HG02970 (cell line): ENCODE results near the gene S100A8.
"Not testable (repeated sequence)": the region's sequence is repeated elsewhere in the genome, so short reads cannot be mapped to it uniquely, and the experiment has no call there.

ENCODE experiments used
- ATAC-seq: cut with Tn5 transposase; IDR thresholded peaks from one replicate; pipeline ENCODE4 v1.9.1; 2021; ENCODE audit warnings: mild to moderate bottlenecking, moderate library complexity, moderate number of reproducible peaks; ENCODE audit not compliant: unreplicated experiment, low FRiP score

The S100A8 gene

DNA sequence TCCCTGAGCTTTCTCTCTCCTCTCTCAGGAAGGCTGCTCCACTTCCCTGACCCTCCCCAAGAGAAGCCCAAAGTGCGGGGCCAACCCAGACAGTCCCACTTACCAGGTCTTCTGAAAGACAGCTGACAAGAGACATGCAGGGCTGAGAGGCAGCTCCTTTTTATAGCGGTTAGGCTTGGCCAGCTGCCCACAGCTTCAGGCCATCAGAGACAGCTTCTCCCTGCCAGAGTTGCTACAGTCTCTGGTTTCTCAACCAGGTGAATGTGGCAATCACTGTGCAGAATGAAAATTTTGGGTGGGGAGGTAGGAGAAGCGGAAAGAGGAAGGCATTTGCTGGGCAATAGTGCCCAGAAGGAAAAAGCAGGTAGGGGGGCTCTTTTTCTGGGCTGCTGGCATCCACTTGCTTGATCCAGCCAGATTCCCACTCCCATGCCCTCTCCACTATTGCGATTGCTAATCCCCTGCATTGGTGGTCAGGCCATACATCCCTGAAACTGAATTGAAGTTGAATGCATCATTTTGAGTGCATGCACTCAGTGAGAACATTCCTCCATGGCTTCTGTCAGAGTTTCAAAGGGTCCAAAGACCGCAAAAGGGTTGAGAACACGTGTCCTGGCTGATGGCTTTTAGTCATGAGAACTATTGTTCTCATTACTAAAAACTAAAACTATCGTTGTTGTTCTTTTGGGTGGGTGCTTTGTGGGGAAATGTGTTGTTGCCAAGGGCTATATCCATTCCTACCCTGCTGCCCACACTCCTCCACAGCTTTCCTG, at the start of gene S100A8:
S100A8 (minus strand) TSS at position 136 of the 773 bp plus-strand sequence. CDS start 538 bp downstream, outside the sequence.
- no peak for ATAC-seq

DNA sequence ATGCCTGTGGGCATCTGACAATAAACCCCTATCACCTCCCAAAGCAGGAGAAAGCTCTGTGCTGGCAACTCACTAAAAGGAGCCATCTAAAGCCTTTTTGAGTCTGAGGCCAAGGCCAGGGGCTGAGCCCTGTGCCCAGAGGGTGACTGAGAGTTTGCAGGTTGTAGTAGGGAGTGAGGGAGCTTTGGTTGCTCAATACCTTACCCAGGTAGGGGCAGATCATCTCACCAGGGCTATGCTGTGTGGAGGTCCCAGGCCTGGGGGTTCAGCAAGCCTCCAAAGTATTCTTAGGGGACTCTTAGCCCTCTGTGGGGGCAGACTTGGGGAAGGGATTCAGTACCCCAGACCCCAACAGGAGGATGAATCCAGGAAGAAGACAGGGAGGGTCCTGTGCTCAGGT, 48.4 kb upstream of the S100A8 start:
- no peak for ATAC-seq

DNA sequence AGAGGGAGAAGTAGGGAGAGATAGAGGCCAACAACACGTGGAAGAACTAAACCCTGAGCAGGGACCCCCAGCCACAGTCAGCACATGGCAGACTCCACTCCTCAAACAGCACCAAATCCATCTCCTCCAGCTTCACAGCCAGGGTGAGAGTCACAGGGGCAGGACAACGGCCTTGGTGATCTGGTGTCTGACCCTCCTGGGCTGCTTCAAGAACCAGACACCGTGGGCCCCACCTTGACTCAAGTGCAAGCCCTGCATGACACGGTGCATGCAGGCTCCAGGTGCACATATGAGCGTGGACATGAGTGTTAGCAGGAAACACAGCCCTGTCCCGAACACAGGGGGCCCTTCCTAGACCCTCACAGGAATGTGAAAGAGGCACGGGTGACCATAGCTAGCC, 47.7 kb upstream of the S100A8 start:
- no peak for ATAC-seq

DNA sequence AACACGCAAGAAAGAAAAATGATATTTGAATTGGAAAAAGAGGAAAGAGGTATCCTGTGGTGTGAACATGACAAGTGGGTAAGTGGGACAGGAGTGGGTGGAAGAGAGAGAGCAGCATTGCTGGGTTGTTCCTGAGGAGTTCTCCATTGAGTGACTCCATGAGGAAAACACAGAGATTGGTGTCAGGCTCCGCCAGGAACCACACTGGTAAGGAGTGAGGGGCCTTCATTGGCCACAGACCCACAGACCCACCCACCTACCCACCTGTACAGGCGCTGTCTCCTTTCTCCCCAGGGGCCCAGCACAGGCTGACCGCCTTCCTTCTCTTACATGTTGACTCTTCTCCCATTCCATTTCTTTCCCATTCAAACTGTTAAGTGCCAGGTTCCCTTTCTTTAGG, 46.4 kb upstream of the S100A8 start:
- no peak for ATAC-seq

DNA sequence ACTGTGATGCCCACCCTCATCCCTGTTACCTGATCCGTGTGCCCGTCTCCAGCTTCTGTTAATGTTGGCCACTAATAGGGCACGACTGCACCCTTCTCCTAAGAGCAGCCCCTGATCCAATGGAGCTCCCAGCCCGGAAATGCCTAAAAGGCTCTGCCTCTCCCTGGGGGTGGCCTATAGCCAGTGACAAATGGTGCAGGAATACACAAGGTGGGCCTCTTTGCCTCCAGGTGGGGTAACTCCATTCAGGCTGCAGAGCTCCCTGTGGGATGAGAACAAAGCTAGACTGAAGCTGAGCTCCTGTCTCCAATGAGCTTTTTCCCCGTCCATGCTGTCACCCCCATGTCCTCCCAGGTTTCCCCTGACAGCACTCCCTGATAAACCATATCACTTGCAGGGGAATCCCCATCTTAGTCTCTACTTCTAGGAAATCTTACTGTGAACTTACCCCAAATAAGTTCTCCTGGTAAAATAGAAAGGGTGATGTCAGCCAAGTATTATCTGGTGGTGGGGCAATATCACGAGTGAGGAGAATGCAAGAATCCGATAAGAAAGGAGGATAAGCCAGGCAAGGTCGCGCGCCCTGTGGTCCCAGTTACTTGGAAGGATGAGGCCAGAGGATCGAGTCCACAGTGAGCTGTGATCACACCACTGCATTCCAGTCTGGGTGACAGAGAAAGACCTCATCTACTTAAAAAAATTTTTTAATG, 44.0 kb upstream of the S100A8 start:
- ATAC-seq = no peak

DNA sequence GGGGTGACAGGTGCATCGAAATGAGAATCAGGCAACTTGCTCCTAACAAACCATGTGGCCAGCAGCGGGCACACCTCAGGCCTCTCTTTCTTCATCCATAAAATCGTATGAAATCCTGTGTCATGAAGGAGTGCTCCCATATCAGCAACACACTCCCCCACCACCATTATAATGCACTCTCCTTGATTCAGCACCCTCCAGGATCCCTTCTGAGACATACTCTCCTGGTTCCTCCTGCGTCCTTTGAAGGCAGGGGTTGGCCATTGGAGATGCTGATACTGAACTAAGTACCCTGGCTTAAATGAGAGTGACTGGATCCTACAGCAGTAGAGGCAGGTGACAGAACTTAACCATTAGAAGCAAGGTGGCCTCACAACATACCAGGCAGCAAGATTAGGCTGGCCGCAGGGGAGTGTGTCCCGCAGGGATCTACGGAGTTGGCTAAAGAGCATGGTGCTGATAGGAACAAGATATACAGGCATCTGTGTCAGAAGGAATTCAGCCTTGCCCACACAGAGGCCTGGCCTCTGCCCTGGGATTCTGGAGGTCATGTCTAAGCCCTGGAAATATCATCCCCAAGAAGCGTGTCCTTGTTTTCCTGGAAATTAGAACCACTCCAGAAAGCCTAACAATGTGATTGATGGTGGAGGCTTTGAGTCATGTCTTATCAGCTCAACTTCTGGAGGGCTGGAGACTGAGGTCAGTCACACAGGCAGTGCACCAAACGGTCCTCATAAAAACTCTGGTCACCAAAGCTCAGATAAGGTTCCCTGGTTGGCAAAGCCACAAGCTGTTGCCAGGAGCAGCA, 42.2 kb upstream of the S100A8 start:
- no peak for ATAC-seq

DNA sequence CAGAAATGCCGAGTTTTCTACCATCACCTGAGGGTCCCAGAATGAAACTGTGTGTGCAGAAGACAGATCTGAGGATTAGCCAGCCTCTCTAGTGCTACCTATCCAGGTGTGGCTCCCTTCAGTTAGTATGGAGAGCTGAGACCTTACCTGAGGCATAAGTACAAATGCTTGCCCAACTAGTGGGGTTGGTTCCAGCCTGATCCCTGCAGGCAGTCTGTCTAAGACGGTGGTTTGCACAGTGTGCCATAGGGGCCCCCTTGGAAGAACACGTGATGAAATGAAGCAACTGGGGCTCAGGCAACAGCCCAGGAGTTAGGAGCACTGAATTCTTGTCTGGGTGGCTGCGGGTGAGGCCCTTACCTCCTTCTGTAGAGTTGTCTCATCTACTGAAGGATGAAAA, 41.1 kb upstream of the S100A8 start:
- no peak for ATAC-seq

DNA sequence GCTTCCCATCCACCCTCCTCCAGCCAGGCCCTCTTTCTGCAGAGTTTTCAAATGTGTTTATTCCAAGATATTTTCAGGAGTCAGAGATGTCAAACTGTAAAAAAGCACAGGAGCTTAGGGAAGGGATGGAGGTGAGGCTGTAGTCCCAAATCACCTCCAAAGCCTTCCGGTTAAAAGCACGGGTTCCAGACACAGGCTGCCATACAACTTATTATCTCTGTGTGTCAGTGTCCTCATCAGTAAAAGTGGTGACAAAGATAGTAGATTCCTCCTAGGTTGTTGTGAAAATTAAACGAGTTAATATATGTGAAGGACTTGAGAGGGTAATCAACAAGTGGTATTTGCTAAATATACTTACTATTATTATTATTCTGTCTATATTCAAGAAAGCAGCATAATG, 40.6 kb upstream of the S100A8 start:
- no peak for ATAC-seq

DNA sequence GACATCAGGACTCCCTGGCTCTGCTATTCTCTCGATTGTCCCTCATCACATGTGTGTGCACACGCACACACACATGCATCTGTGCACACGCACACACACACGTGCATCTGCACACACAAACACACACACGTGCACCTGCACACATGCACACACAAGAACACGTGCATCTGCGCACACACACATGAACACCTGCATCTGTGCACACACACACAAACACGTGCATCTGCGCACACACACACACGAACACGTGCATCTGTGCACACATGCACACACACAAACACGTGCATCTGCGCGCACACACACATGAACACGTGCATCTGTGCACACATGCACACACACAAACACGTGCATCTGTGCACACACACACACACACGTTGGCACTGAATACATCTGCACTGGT, 40.1 kb upstream of the S100A8 start:
- no peak for ATAC-seq

DNA sequence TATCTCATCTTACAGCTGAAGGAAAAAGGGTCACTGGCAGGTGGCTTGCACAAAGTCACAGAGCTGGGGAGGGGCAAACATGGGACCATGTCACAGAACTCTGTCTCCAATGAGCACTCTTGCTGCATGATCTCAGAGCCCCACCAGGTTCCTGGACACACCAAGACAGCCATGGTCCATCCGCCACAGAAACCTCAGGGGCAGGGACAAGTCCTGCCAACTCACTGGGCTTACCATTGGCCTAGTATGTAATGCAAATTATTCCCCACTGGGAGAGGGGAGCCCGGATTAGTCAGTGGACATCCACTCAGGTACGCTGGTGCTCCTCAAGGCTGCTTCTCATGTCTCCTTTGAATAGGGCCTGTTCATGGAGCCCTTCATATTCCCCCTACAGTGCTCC, 39.7 kb upstream of the S100A8 start:
- ATAC-seq = no peak

DNA sequence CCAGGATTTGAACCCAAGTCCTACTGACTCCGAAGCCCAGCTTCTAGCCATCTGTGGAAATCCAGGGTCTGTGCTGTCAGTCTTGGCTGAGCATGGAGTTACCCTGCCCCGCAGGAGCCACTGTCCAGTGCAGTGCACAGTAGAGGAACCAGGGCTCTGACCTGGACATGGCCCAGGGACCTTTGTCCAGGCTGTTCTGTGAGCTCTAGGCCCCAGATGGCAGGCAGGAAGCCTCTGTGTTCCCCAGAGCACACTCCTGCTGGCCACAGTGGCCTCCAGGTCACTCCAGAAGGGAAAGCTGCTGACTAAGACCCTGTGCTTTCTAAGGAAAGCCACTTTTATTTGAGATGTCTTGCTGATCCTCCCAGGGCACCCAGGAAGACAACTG, 39.3 kb upstream of the S100A8 start:
- ATAC-seq = no peak

DNA sequence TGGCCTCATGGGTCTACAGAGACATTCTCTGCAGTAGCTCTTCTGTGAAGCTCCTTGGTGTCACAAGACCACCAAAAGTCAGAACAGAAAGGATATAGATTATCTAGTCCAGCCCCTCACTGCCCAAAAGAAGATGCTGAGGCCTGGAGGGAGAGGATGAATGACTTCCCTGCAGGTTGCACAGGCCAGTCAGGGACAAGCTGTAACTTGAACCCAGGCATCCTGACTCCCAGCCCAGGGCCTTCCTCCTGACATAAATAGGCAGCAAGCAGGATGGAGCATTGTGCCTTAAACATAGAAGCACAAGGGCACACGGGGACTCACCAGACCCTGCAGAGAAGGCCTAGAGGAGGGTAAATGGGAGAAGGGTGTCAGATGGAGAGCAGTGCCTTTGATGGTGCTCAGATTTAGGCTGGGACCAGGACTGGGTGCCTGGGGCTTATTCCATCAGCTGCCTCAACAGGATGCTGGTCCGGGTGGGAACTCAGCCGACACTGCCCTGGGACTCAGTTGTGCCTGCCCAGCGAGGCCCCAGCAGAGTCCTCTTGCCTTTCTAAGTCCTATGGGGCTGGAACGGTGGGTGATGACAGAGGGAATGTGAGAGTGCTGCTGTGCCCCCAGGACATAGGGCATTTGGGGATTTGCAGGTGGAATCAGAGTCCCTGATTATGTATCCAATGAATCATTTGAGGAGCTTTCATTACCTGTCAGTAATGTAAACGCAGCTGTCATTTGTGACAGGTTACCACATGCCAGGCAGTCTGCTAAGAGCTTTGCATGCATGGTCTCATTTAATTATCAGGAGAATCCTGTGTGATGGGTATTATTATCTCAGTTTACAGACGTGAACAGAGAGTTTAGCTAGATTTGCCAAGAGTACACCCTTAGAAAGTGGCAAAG, 38.6 kb upstream of the S100A8 start:
- ATAC-seq = no peak

DNA sequence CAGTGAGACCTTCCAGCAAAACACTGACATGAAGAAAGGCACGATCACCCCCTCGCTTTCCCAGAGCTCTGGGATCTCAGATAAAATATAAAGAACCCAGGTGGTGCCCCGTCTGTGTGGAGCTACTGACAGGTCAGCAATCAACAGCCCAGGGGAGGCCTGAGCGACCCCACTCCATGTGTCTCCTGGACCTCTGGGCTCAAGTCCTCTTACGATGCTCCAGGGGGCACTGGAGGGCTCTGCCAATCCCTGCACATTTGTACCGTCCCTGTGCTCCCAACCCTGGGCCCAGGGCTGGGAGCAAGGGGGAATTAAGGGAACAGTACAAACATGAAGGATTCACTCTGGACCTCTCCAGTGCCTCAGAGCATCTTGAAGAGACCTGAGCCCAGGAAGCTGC, 37.9 kb upstream of the S100A8 start:
- ATAC-seq = no peak

DNA sequence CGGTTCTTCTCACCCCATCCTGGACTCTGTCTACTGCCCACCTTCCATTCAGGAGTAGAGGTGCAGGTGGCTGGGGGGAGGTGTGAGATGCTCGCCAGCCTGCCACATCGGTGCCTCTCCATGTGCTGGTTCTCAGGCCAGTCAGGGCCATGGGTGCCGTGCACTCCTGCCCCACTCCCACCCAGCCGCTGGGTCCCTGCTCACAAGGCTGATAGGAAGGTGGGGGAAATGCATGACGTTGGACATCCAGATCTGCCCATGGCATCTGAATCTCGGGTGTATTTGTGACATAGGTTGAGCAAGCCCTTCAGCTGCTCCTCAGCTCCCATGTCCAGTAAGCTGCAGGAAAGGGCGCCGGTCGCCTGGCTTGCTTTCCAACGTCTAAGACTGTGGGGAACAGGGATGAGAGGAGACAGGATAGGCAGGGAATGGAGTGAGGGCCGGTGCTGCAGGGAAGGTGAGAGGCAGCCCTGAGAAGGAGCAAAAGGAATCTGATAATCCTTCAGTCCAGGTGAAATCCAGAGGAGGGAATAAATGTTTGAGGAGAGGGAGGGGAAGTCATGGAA, 37.3 kb upstream of the S100A8 start:
- ATAC-seq = no peak

DNA sequence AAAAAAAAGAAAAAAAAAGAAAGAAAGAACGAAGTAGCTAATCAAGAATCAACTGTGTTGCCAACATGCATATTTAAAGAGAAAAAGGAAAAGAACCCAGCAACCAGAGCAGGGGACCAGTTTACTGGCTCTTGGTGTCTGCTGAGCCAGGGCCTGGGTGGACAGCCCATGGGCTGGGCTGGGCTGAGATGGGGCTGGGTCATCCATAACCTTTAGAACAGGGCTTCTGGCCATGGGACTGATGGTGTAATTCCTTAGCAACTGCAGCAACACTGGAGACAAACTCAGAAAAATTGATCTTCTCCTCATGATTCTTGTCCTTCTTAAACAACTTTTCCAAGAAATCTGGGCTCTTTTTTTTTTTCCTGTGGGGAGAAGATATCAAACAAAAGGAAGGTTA, 35.9 kb upstream of the S100A8 start:
- ATAC-seq = no peak

DNA sequence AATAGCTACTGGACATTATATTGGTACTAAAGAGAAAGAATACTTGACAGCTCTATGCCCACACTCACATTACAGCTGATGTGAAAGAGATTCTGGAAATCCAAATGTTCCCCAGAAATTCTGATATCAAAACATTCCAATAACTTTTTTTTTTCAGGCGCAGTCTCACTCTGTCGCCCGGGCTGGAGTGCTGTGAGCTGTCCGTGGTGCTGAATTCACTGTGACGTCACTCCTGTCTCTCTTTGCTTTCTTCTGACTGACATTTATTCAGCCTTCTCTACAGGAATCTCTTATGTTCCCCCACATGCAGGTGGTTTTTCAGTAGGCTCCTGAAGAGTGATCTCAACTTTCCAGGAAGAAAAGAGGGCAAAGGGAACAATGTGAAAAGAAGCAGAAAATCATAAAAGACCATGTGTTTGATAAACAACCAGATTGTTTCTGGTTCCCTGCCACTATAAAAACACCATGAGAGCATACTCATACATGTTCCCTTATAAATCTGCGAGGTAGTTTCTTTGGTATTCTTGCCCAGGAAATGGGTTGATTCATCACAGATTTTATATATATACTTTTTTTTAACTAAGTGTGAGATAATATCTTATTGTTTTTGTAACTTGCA, 31.7 kb upstream of the S100A8 start:
- ATAC-seq = no peak

DNA sequence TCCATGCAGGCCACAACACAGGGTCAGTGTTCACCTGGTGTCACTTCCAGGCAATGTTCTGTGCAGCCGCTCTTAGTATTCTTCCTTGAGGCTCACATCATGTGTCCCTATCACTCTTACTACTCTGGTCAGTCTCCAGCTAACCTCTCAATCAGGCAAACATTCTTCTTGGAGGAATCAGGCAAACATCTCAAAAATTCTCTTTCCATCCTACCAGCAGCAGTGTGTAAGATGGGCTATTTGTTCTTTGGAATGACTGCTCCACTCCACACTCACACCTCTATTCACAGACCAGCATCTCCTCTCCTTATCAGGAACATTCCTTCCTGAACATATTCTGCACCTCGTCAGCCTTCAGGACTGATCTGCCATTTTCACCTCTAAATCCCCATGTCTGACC, 29.4 kb upstream of the S100A8 start:
- ATAC-seq = no peak

DNA sequence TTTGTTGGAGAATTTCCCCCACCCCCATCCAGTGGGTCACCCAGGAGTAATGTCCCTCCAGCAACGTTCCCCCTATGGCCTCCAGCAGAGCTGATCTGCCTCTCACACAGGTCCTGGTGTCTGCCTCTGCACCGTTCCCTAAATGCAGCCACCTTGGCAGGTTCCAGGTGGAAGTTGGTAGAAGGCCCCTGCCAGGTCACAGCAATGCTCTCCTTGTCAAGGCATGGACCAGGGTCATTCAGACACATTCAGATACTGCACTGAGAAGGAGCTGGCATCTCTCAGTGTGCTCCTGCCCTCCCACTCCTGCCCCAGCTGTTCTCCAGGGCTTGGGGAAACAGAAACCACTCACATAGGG, 28.5 kb upstream of the S100A8 start:
- not testable (repeated sequence) for ATAC-seq

DNA sequence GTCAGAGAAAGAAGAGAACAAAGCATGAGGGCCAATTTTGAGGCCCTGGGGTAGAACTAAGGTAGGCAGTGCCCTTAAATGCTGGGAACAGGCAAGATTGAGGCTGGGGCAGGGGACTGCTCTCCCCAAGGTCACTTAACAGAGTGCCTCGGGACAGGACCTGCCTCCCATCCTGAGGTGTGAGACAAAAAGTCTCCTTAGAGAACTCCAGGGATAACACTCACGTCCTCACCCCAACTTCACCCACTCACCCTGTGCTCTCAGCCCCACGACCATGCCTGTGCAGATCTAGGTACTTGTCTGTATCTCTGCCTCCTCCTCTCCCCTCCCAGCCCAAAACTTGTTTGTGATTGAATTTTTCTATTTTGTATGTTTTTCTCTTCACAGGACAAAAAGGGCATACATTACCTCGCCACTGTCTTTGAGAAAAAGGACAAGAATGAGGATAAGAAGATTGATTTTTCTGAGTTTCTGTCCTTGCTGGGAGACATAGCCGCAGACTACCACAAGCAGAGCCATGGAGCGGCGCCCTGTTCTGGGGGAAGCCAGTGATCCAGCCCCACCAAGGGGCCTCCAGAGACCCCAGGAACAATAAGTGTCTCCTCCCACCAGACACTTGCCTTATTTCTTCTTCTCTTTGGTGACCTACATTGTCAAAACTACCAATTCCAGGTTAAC, 28.0 kb upstream of the S100A8 start:
- ATAC-seq = not testable (repeated sequence)
